HG02870 (cell line): Measurements from ENCODE around the gene NEK7.

Source experiments
- ATAC-seq: cut with Tn5 transposase; IDR thresholded peaks from one replicate; pipeline ENCODE4 v1.9.1; 2021; ENCODE audit warnings: mild to moderate bottlenecking, moderate library complexity; ENCODE audit not compliant: unreplicated experiment

NEK7 gene

DNA sequence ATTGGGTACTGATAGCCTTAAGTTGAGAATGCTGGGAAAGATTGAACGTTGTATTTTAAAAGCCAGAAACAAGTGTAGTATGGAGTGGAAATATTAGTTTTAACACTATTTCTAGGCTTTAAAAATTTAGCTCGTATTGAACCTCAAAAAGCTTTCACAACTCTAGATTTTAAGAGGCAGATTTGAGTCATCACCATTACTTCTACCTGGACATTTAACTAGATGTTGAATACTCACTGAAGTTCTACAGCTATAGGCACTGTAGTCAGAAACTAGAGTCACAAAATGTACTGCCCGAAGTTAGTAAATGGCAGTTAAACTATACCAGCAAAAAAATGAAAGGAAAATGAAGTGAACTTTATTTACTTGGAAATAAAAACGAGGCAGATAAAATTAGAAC, 96.5 kb downstream of the NEK7 start:
- peak; percentile 85 for ATAC-seq

GRCh38 chr1:198253668-198254067, 96.9 kb downstream of the NEK7 start:
- peak; percentile 96 for ATAC-seq

DNA sequence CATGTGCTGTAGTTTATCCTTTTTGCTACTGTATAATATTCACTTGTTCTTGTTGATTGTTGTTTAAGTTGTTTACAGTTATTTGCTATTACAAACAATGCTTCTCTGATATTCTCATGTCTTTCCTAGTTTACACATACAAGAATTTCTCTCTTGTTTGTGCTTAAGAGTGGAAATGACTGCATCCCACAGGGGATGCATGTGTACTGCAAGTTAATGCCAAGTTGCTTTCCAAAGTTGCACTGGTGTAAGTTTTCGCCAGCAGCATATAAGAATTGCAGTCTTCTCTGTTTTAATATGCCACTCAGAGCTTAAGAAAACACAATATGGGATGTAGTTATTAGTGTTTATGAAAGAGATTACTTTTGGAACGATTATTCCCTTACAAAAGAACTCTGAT, 97.7 kb downstream of the NEK7 start:
- no peak for ATAC-seq

GRCh38 chr1:198254948-198255347, 98.2 kb downstream of the NEK7 start:
- ATAC-seq: no peak

DNA sequence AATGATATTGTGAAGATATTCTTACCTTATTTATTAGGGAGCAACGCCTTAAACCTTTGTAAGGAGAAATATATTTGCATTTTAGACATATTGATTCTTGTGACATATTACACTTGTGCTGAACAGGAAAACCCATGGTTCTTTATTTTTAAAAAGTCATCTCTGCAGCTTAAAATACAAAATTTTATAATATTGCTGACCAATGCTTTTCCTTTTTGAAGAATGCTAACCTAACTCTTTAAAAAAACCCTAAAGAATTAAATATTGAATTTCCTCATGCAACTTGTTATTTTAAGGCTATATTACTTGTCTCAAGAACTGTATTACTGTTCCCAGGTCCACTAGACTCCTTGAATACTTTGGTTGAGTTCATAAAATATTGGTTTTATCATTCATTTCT, 99.0 kb downstream of the NEK7 start:
- no peak for ATAC-seq

DNA sequence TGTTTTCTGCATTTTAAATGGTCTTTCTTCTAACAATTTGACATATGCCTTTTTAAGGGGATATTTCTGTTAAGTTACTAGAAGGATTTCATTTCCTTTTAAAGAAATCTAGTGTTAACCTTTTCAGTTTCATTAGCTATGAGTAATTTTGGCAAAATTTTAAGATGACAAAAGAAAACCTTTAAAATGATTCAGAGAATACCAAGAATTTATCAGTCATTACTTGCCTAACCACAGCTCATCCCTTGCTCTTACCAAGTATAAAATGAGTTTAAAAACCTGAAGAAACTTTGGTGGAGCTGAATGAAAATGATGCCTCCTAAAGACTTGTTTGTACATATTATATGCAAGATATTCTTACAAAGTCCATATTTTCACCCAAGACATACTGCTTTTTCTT, 101.7 kb downstream of the NEK7 start:
- peak; percentile 52 for ATAC-seq

- ATAC-seq: no peak
Measured at GRCh38 chr1:198259333-198260074, 102.7 kb downstream of the NEK7 start.

DNA sequence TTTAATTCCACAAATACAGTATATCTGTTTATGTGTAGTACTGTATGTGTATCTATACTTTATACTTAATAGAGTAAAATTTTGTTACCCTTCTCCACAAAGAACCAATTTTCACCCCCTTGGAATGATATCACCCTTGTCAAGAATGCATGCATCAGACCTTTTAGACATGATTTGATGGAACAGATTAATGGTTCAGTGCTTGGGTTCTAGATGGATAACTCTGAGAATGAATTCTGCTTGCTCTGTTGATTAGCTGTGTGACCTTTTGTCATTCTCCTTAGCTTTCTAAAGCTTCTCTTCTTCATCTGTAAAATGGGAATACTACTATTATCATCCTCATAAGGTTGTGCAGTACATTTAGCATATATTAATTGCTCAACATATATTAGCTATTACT, 105.1 kb downstream of the NEK7 start:
- no peak for ATAC-seq

DNA sequence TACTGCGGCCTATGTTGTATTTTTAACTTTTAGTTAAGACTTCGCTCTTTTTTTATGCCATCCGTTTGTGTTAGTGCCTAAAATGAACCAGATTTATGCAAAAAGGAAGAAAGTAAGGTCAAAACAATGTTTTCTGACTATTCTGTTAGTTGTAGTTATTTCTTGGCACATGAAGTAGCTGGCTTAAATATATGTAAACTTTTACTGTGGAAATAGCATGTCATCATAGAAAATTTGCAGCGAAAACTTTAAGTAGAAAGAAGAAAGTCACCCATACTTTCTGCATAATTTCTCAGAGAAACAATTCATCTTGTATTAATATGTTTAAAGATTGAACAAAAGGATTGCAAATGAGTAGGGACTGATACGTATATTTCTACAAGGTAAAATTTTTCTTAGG, 106.4 kb downstream of the NEK7 start:
- no peak for ATAC-seq

- ATAC-seq: no peak
Measured at GRCh38 chr1:198264282-198264681, 107.5 kb downstream of the NEK7 start.

DNA sequence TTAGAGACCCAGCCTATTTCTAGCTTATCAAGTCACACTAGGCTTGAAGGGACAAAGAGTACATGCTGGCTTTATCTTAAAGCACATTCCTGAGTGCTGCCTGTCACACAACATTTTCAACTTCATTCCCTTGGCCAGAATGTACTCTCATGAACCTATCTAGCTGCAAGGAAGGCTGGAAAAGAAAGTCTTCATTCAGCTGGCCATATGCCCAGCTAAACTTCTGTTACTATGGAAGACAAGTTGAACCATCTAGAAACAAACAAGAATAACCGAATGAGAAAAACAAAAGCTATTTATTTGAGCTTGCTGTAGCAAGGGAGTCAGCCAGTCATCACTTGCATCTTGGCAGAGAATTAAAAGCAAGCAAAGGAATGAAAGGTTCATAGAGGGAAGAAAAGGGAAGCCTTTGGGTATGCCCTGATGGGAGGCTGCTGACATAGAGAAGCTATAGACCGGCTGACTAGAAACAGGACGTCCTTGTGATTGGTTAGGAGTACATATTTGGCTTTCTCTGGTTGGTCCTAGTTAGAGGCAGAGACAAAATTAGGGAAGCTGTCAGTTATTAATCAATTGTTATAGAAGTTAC, 108.4 kb downstream of the NEK7 start:
- no peak for ATAC-seq

DNA sequence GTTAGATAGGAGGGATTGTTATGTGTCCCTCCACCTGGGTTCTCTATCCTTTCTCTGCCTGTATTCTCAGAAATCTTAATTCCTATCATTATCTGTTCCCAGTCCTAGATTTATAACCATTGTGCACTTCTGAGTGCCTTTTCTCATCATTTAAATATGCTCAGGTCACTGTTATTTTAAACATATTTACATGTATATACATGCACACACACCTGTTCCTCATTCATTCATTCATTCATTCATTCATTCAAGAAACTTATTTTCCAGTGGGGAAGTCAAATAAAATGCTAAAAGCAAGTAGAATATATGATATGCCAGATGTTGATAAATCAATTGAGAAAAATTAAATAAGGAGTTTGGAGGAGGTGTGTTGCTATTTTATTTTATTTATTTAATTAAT, 110.3 kb downstream of the NEK7 start:
- no peak for ATAC-seq

DNA sequence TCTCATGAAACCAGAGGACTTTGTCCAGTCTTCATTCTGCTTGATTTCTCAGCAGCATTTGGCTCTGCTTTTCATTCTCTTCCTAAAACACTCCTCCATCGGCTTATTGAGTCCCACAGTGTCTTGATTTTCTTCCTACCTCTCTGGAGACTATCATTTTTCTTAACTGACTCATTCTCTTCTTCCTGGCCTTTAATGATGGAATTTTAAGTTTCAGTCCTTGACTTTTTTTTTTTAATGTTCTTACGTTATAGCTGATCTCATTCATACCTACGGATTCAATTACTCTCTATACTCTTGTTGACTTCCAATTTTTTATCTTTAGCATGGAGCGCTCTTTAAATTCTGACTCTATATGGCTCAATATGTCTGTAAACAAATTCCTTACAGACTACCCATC, 111.1 kb downstream of the NEK7 start:
- no peak for ATAC-seq

- ATAC-seq: no peak
Measured at GRCh38 chr1:198268784-198269645, 112.2 kb downstream of the NEK7 start.

GRCh38 chr1:198269646-198269940, 112.8 kb downstream of the NEK7 start:
- no peak for ATAC-seq

GRCh38 chr1:198270273-198270828, 113.6 kb downstream of the NEK7 start:
- ATAC-seq: no peak

- ATAC-seq: no peak
Measured at GRCh38 chr1:198271467-198271866, 114.7 kb downstream of the NEK7 start.

DNA sequence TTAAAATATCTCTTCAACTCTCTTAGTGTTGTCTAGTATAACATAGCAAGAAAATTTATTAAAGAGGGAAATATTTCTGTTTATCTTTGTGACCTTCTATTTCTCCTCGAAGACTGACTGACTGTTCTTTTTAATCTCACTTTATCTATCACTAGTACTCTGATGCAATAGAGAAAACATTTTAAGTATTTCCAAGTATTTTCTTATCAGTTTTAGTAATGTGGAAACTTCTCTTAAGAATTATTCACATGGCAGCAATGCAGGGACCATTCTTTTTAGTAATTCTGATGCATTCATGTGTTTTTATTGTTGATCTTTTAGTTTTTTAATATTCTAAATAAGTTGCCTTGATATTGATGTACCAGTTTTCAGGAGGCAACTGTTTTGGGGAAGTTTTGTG, 115.7 kb downstream of the NEK7 start:
- no peak for ATAC-seq

GRCh38 chr1:198273748-198274295, 117.0 kb downstream of the NEK7 start:
- ATAC-seq: no peak

GRCh38 chr1:198275597-198275996, 118.8 kb downstream of the NEK7 start:
- ATAC-seq: no peak

- ATAC-seq: no peak
Measured at GRCh38 chr1:198276241-198276640, 119.4 kb downstream of the NEK7 start.

DNA sequence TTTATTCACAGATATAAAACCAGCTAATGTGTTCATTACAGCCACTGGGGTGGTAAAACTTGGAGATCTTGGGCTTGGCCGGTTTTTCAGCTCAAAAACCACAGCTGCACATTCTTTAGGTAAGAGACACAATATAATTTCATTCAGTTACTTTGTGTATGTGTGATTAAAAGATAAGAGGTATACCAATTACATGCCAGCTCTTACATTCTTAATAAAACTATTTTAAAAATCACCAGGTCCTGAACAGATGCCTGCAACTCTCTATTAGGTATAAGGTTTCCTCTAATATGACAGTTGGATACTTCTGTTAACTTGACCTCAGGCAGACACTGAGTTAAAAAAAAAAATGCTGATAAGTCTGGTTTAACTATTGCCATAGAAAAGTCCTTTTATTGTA, 122.1 kb downstream of the NEK7 start:
- ATAC-seq: no peak
